ENCODE measurements around the gene WRAP73. TPM values are rescaled to one million over a fixed set of nuclear protein-coding genes. Genes with fewer than 3 reads are reported as not detected.

The WRAP73 gene
- total RNA-seq, 6 experiments from 2014 or later: 5.6 to 9.1 (median 7.1) TPM

DNA sequence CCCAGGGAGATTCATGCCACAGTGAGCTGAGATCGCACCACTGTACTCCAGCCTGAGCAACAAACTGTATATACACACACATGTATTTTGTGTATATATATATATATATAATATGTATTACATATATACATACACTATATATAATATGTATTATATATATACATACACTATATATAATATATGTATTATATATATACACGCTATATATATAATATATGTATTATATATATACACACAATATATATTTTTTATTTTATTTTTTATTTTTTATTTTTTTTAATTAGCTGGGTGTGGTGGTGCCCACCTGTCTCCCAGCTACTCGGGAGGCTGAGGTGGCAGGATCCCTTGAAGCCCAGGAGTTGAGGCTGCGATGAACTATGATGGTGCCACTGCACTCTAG is 11.7 kb upstream of the WRAP73 start:
- no peaks in the 10 kb centered on the region for H3K9me3 ChIP-seq
- TF ChIP-seq, protein P1, sequence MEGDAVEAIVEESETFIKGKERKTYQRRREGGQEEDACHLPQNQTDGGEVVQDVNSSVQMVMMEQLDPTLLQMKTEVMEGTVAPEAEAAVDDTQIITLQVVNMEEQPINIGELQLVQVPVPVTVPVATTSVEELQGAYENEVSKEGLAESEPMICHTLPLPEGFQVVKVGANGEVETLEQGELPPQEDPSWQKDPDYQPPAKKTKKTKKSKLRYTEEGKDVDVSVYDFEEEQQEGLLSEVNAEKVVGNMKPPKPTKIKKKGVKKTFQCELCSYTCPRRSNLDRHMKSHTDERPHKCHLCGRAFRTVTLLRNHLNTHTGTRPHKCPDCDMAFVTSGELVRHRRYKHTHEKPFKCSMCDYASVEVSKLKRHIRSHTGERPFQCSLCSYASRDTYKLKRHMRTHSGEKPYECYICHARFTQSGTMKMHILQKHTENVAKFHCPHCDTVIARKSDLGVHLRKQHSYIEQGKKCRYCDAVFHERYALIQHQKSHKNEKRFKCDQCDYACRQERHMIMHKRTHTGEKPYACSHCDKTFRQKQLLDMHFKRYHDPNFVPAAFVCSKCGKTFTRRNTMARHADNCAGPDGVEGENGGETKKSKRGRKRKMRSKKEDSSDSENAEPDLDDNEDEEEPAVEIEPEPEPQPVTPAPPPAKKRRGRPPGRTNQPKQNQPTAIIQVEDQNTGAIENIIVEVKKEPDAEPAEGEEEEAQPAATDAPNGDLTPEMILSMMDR (IDR thresholded peaks at IDR 0.05): no peak
- no peak for TF ChIP-seq POLR2A (IDR thresholded peaks at IDR 0.05)
- intact Hi-C loops (cut with DNase I): no loop called here
- H3K4me3 ChIP-seq: no peak overlapping the region
- no peaks in the 10 kb centered on the region for H3K36me3 ChIP-seq
- no peaks in the 10 kb centered on the region for H3K27me3 ChIP-seq
- ATAC-seq: no peak
- H3K4me1 ChIP-seq: no peaks in the 10 kb centered on the region
- WGBS (ENCODE audit: insufficient coverage, low coverage, low lambda C conversion rate, missing lambda C conversion rate): 86% methylated on average over 4 of the region's 4 CpGs
- no peak overlapping the region for H3K27ac ChIP-seq
- no peak for DNase-seq

- Histone ChIP-seq H3K27me3 (no peaks in the 10 kb centered on the region), H3K27ac (no peak overlapping the region), H3K36me3 (no peaks in the 10 kb centered on the region), H3K4me3 (no peak overlapping the region), H3K9me3 (no peaks in the 10 kb centered on the region), H3K4me1 (no peaks in the 10 kb centered on the region)
- DNase-seq (no peak), ATAC-seq (no peak)
- 89% methylated on average over 2 of the region's 2 CpGs for WGBS (ENCODE audit: insufficient coverage, low coverage, low lambda C conversion rate, missing lambda C conversion rate)
- no peak for TF ChIP-seq POLR2A (IDR thresholded peaks at IDR 0.05)
- TF ChIP-seq, protein P1 (IDR thresholded peaks at IDR 0.05): no peak
- intact Hi-C loops (cut with DNase I): no loop called here
Observed at GRCh38 chr1:3660704-3661103, 10.8 kb upstream of the WRAP73 start.

DNA sequence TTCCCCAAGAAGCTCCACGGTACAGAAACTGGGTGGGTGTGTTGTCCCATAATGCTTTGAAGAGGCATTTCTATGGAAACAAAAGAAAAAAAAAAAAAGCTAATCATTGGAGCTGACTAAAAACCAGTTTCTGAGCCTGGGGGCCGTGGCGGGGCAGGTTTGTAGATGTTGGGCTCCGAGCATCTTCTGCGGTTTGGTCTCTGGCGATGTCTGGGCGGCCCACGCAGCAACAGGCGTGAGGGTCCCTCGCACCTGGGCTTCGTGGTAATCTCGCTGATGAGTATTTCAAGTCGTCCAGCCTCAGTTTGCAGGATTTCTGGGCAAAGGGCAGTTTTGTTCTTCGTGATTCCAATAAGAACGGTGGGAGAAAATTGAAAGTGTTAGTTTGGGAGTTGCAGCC is 9.2 kb upstream of the WRAP73 start:
- Histone ChIP-seq H3K4me1 (no peaks in the 10 kb centered on the region), H3K4me3 (no peak overlapping the region), H3K27me3 (peaks cover 0 to 5% of the 10 kb centered on the region in 2 donors), H3K36me3 (no peaks in the 10 kb centered on the region), H3K27ac (no peak overlapping the region), H3K9me3 (no peaks in the 10 kb centered on the region)
- TF ChIP-seq, protein P1 (IDR thresholded peaks at IDR 0.05): no peak
- no peak for TF ChIP-seq POLR2A (IDR thresholded peaks at IDR 0.05)
- ATAC-seq: no peak
- intact Hi-C loops (cut with DNase I): no loop called here
- DNase-seq: peak in 1 of 3 donors; percentile 9
- WGBS (ENCODE audit: insufficient coverage, low coverage, low lambda C conversion rate, missing lambda C conversion rate): 76% methylated on average over 7 of the region's 15 CpGs

DNA sequence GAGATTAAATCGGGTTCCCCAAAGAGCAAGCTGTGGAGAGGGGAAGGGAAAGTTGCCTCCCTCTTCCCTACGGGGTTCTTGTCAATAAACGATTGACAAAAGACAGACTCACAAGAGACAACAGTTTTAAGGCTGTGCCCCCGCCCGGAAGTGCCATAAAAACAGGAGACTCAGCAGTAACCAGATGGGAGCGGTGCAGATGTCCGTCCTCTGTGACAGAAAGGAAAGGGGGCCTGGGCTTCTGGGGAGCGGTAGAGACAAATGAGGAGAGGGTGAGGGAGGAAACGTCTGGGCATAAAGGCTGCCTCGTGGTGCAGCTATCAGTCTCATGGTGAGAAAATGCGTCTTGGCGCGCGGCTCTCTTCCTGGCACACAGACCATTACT is 8.3 kb upstream of the WRAP73 start:
- TF ChIP-seq POLR2A (IDR thresholded peaks at IDR 0.05): no peak
- TF ChIP-seq, protein P1 (IDR thresholded peaks at IDR 0.05): no peak
- peaks cover 0 to 7% of the 10 kb centered on the region in 2 donors for H3K27me3 ChIP-seq

More for the DNA sequence above, 8.3 kb upstream of the WRAP73 start:
- Histone ChIP-seq H3K27ac (no peak overlapping the region), H3K4me3 (no peak overlapping the region), H3K4me1 (no peaks in the 10 kb centered on the region), H3K36me3 (no peaks in the 10 kb centered on the region), H3K9me3 (no peaks in the 10 kb centered on the region)
- ATAC-seq (no peak), DNase-seq (no peak)
- intact Hi-C loops (cut with DNase I): no loop called here
- 61% methylated on average over 10 of the region's 14 CpGs for WGBS (ENCODE audit: insufficient coverage, low coverage, low lambda C conversion rate, missing lambda C conversion rate)

All from right lobe of liver (tissue), 6 donors.